ENCODE measurements around the gene WDR93. TPM values are rescaled to one million over a fixed set of nuclear protein-coding genes. Genes with fewer than 3 reads are reported as not detected.

WDR93 gene
- total RNA-seq, 1 experiment from 2014 or later: not detected

DNA sequence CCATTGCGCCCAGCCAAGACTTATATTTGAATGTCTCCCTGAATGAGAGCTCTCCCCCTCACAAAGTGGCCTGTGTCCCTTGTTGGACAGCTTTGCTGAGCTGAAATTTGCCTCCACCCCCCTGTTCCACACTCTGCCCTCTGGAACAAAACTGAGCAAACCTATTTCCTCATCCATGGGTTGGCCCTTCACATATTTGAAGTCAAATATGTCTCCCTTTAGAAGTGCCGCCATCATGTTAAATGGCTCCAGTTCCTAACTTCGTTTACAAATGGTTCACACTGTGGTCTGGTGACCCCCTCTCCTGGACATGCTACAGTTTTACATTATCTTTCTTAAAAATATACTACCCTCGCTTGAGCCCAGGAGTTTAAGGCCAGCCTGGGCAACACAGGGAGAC lies 16.1 kb upstream of the WDR93 start:
- H3K56ac ChIP-seq (ENCODE audit: insufficient read length, low read depth, low read length): no peak overlapping the region
- no peak overlapping the region for H3K23ac ChIP-seq (ENCODE audit: insufficient read length, low read depth, low read length)
- H4K5ac ChIP-seq (ENCODE audit: insufficient read length, low read depth, low read length): no peak overlapping the region
- no peaks in the 10 kb centered on the region for H3K27me3 ChIP-seq (ENCODE audit: insufficient read depth, low read length)
- no peak overlapping the region for H3K4me2 ChIP-seq (ENCODE audit: insufficient read depth, insufficient read length, low read length)
- no peak overlapping the region for H2BK15ac ChIP-seq (ENCODE audit: low read depth, low read length)
- H3K4me1 ChIP-seq (ENCODE audit: insufficient read depth, low read length): no peaks in the 10 kb centered on the region
- H3K9me3 ChIP-seq (ENCODE audit: control insufficient read depth, low read depth, low read length): no peaks in the 10 kb centered on the region
- H2BK12ac ChIP-seq (ENCODE audit: insufficient read length, low read depth, low read length): no peak overlapping the region
- no peak overlapping the region for H2BK5ac ChIP-seq (ENCODE audit: insufficient read length, low read length)
- Mint-ChIP-seq H3K4me3 (no peak overlapping the region), H3K36me3 (ENCODE audit: insufficient read depth in 1 of 3, low read depth in 3 of 3) (no peaks in the 10 kb centered on the region), H3K9me3 (no peaks in the 10 kb centered on the region), H3K27me3 (ENCODE audit: low read depth) (peaks cover 19% of the 10 kb centered on the region), H3K4me1 (peaks cover 4 to 8% of the 10 kb centered on the region in 2 experiments; a peak in 2 of 4 replicates), H3K27ac (no peak overlapping the region)
- no peak overlapping the region for H3T11ph ChIP-seq (ENCODE audit: low read length)
- TF ChIP-seq, protein P1, sequence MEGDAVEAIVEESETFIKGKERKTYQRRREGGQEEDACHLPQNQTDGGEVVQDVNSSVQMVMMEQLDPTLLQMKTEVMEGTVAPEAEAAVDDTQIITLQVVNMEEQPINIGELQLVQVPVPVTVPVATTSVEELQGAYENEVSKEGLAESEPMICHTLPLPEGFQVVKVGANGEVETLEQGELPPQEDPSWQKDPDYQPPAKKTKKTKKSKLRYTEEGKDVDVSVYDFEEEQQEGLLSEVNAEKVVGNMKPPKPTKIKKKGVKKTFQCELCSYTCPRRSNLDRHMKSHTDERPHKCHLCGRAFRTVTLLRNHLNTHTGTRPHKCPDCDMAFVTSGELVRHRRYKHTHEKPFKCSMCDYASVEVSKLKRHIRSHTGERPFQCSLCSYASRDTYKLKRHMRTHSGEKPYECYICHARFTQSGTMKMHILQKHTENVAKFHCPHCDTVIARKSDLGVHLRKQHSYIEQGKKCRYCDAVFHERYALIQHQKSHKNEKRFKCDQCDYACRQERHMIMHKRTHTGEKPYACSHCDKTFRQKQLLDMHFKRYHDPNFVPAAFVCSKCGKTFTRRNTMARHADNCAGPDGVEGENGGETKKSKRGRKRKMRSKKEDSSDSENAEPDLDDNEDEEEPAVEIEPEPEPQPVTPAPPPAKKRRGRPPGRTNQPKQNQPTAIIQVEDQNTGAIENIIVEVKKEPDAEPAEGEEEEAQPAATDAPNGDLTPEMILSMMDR (conservative IDR thresholded peaks at IDR 0.05): no peak
- DNase-seq: no peak
- H3K18ac ChIP-seq (ENCODE audit: insufficient read length, low read depth, low read length): no peak overlapping the region
- no peak overlapping the region for H2AK5ac ChIP-seq (ENCODE audit: insufficient read length, low read length)
- WGBS (ENCODE audit: extremely low coverage, insufficient read length, low lambda C conversion rate): no CpG with 5 or more reads among the region's 4 CpGs
- no peaks in the 10 kb centered on the region for H3K79me1 ChIP-seq (ENCODE audit: insufficient read depth, low read depth, low read length, poor library complexity, severe bottlenecking)
- H2BK120ac ChIP-seq (ENCODE audit: low read depth, low read length, poor library complexity, severe bottlenecking): no peak overlapping the region
- no peak overlapping the region for H3K9ac ChIP-seq (ENCODE audit: extremely low read depth, insufficient read length, low read length)
- H3K79me2 ChIP-seq (ENCODE audit: insufficient read depth, low read length): no peaks in the 10 kb centered on the region
- no peak overlapping the region for H3K4ac ChIP-seq (ENCODE audit: low read depth, low read length)
- no peak overlapping the region for H2BK20ac ChIP-seq (ENCODE audit: low read depth, low read length, poor library complexity, severe bottlenecking)
- H4K91ac ChIP-seq (ENCODE audit: insufficient read length, low read depth, low read length): no peak overlapping the region
- H3K27ac ChIP-seq (ENCODE audit: insufficient read length, low read depth, low read length): no peak overlapping the region
- no peak overlapping the region for H4K8ac ChIP-seq (replicated peaks; ENCODE audit: insufficient read length, low read depth, low read length)
- H4K20me1 ChIP-seq (ENCODE audit: control insufficient read depth, insufficient read depth, insufficient read length): no peaks in the 10 kb centered on the region
- H2AFZ ChIP-seq (ENCODE audit: low read length): no peak overlapping the region
- no peaks in the 10 kb centered on the region for H3K23me2 ChIP-seq (ENCODE audit: insufficient read length, low read depth, low read length, poor library complexity, severe bottlenecking)
- H3K14ac ChIP-seq (ENCODE audit: insufficient read depth, low read length): no peak overlapping the region
